SK-N-SH (cell line): ENCODE results near the gene ELF5.

Experiments used
- RAD21 ChIP-seq: IDR thresholded peaks from 2 replicates; pipeline ENCODE4 v1.6.1; 2012; ENCODE audit warnings: mild to moderate bottlenecking, low read length
- TF ChIP-seq, protein P1 (sequence below): fragments of 200-600 bp; sonication (generic); IDR thresholded peaks from 2 replicates; pipeline ENCODE4 v1.6.1; 2017; ENCODE audit warnings: antibody characterized with exemption, mild to moderate bottlenecking, moderate library complexity

DNA sequence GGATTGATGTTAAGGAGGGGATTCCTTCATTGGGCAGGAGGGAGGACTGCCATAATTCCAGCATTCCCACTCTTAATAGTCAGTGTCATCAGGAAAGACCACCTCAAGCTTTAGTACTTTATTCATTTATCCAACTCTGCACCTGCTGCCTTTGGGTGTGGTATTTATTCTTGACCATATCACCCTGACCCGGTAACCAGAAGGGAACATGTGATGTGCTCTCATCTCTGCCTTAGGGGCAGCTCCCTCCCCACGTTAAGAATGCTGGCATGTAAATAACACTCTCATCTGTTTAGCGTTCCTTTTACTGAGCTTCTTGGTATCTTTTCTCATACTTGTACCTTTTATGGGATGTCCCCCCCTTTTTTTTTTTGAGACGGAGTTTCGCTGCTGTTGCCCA, 67.2 kb downstream of the ELF5 start:
- no peak for TF ChIP-seq RAD21
- TF ChIP-seq, protein P1, sequence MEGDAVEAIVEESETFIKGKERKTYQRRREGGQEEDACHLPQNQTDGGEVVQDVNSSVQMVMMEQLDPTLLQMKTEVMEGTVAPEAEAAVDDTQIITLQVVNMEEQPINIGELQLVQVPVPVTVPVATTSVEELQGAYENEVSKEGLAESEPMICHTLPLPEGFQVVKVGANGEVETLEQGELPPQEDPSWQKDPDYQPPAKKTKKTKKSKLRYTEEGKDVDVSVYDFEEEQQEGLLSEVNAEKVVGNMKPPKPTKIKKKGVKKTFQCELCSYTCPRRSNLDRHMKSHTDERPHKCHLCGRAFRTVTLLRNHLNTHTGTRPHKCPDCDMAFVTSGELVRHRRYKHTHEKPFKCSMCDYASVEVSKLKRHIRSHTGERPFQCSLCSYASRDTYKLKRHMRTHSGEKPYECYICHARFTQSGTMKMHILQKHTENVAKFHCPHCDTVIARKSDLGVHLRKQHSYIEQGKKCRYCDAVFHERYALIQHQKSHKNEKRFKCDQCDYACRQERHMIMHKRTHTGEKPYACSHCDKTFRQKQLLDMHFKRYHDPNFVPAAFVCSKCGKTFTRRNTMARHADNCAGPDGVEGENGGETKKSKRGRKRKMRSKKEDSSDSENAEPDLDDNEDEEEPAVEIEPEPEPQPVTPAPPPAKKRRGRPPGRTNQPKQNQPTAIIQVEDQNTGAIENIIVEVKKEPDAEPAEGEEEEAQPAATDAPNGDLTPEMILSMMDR = no peak
